Stimulated activated CD8-positive, alpha-beta memory T cell treated with anti-CD3 and anti-CD28 coated beads, Interleukin-15, amount 100 ng/mL, for 24 hours (primary cell): ENCODE data around the gene PGGT1B.

Experiments
- DNase-seq: peaks from one replicate; pipeline ENCODE4 v3.0.0-alpha.2; 2020; ENCODE audit warnings: low read depth

PGGT1B gene

DNA sequence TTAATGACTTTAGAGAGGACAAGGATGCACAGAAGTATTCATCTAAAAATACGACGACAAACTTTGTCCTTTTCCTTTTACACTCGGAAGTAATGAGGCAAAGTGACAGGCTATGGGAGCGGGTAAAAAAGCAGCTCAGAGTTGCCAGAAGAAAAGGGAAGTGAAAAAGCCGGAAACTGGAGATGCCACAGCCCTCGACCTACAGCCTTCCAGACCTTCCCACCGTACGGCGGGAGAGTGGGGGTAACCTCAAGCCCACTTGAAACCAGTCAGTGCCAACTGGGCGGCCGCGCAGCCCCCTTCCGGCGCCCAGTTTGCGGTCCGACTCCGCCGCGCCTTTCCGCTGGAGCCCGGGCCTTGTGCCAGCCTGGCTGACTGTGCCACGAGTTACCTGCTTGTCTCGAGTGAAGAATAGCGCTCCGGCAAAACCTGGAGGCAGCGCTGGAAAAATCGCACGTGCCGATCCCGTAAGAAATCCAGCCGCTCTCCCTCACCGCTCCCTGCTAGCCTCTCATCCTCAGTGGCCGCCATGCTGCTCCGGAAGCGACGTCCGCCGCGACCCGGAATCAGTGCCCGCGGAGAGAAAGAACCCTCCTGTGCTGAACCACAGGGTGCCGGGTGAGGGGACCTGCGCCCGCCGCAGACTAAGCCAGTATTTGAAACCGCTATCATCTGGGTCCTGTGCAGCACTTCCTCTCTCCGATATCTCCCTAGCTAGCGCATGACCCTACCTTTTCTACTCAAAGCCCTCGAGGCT lies at the start of gene PGGT1B:
Gene PGGT1B (minus strand): TSS at position 557 of the 757 bp plus-strand sequence. CDS start 26 bp downstream, at position 531.
- peak; percentile 43 for DNase-seq

DNA sequence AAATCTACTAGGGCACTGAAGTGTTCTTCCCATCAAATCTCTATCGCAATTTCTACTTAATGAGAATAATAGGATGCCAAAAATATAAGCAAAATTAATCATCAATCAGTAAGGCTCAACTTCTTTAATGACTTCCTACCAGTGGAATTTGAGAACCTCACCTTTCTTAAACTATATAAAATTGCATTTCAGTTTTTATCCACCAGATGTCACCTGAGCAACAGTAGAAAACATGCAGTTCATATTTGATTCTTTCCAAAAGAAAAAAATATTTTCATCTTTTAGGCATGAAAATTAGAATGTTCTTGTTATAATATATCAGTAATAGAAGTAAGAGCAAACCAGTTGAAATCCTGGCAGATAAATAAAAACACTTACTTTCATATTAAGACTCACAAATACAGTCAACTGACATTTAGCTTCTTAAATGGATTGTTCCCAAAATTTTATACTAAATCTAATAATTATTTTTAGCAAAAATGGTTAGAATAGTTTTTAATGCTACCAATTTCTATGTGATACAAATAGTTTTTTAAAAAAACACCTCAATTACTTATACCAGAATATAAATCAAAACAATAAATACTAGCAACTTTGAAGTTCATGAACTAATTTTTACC lies 47.2 kb upstream of the PGGT1B start:
- DNase-seq, result no peak

DNA sequence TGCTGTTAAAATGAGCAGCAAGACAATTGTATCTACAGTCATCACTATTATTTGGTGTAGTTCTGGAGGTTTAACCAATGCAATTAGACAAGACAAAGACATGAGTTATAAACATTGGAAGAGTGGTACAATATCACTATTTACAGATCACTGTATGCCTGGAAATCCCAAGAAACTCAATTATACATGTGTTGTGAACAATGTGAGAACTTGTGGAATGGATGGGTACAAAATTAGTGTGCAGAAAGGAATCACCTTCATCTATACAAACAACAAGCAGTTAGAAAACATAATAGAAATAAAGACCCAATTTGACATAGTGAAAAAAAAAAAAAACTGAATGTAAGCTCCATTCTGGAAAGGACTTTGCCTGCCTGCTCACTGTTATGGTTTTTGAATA lies 46.1 kb upstream of the PGGT1B start:
- no peak for DNase-seq

DNA sequence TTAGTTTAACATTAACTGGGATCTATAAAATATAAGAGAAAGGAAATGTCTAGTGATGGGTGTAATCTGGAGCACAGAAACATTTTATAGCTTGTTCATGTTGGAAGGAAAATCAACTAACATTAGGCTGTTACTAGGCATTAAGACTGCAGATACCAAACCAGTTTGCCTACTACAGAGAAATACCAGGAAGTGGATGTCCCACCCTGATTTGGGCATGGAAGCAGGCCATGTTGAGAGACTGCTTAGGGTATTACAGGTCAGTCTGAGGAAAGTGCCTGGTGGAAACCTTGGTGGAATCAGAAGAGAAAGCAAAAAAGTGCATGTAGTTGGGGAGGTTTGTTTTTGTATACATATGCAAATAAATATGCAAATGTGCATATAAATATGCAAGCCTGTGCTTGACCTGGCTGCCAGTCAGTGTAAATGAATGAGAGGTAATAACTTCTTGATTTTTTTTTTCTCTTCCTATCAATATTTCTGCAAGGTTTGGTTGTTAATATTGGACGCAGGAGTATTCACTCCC lies 43.4 kb upstream of the PGGT1B start:
- DNase-seq, result no peak

DNA sequence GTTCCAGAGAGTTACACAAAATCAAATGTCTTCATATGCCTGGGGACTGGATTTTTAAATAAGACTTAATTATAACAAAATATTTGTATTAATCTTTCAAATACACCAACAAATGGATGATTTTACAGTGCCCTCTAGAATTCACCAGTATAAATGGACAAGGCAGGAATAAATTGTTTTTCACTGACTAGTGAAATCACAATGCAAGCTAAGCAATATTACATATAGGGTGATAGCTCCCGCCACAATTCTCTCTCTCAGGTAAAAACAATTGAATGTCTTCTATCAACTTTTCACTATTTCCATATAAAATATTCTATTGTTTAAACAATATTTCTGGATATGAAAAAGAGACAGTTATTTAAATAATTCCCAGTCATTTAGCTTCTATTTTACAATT lies 41.8 kb upstream of the PGGT1B start:
- DNase-seq, result no peak

DNA sequence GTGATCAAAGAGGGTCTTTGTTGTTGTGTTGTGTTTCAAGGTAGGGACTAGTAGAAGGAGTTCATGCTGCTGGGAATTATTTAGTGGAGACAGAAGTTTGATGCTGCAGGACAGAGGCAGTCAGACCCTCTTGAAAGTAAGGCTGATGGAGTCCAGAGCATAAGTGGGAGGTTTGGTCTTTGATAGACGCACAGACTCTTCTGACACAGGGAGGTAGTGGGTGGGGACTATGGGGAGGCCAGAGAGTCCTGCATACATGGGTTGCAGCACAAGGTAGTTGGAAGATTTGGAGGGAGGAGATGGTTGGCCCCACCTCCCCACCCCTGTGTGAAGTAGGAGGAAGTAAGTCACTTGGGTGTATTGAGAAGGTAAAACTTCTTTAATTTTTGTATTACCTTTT lies 36.1 kb upstream of the PGGT1B start:
- DNase-seq, result no peak

DNA sequence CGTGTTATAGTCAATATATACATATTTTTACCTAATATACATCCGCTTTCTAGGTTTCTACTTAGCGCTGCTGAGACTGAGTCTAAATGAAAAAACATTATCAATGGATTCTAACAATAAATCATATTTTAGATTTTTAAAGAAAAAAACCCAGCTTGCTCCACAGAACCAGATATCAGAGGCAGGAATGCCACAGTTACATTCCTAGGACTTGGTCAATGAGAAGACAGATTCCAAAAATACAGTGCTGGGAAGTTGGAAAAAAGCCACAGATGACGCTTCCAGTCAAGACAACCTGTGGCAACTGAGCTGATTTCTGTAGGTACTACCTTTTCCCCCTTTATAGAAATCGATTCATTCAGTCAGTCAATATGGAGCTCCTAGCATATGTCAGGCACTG lies 34.4 kb upstream of the PGGT1B start:
- DNase-seq, result no peak

DNA sequence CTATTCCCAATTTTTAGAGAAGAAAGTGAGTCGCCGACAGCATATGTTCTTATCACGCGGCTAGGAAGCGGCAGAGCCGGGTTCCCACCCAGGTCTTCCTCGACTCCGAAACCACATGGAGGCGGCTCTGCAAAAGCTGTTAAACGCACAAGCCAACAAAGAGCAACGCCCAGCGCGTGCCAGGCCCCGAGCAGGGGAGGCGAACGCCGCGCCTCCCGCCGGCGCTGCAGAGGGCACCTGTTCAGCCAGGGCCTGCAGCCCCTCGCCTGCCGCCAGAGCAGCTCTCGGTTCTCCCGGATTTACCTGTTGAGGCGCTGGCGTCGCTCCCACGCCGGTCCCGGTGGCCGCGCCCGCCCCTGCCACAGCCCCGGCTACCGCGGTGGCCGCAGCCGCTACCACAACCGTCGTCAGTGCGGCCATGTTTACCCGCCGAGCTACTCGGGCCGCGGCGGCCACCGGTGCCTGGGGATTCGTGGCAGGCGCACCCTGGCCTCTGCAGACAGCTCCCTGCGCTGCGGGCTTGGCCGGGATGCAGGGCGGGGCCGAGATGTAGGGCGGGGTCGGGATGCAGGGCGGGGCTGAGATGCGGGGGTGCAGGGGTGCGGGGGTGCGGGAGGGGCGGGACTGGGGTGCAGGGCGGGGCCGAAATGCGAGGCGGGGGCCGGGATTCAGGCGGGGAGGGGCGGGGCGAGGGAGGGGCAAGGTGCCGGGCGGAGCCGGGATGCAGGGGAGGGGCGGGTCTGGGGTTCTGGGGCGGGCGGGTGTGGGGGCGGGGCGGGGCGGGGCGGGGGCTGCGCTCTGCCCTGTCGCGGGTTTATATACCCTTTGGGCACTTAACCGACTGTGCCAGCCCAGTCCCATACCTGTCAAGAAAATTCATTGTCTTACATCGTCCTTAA lies 33.7 kb upstream of the PGGT1B start, which contains the start of gene CCDC112:
Gene CCDC112 (minus strand): TSS at position 531 of the 899 bp plus-strand sequence. CDS start 111 bp downstream, at position 420.
- peak; percentile 66 for DNase-seq

DNA sequence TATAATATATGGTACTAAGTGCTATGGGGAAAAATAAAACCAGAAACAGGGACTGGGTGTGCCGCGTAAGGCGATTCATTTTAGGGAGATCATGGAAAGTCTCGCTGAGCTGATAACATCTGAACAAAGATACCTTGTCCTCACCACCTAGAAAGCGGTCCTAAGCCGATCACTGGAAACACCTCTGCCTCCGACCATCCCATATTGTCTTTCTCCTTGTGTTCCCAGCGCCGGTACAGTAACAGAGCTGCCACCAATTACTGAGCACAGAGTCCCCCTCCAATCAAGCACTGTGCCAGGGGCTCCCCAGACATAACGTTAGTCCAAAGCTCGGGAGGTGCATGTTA lies 33.1 kb upstream of the PGGT1B start:
- no peak for DNase-seq

DNA sequence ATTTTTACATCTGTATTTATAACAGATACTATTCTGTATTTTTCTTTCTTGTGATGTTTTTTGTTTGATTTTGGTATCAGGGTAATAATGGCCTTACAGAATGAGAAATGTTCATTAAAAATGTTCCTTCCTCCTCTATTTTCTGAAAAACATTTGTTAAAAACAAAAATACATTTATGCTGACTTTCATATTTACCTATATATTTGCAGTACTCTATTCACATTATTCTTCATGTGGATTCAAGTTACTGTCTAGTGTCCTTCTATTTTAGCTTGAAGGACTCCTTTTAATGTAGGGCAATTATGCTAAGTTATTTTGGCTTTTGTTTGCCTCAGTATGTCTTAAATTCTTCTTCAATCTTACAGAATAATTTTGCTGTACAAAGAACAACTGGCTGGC lies 28.7 kb upstream of the PGGT1B start:
- DNase-seq, result no peak

DNA sequence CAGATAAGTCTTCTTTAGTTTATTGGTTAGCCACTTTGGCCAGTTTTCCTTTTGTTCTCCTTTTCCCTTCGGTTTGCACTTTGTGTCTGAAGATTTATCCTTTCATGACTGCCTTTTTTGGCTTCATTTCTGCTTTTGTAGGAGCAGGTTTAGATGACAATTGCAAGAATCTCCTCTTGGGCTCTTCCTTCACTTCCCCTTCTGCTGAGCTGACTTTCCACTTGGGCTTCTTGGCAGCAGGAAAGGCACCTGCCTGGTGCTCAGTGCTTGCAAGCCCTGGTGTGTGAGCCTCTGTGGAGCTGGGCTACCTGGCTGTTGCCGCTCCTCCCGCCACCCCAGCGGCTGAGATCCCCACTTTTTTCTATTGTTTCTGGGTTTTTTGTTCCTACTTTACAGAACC lies 26.4 kb upstream of the PGGT1B start:
- DNase-seq, result no peak

DNA sequence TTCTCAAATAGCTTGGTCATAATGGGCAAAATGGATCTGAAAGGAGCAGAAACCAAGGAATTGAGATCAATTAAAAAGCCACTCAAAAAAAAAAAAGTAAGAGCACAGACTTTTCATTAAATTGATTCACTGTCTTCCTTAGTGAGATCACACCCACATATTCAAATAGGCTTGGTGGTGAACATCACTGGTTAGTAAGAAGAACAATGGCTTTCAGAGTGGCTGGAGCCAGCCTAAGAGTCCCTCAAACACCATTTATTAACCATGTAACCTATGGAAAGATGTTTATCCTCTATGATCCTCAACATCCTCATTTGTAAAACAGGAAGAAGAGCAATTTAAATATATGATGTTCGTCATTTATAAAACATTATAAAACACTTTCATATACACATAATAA lies 21.3 kb upstream of the PGGT1B start:
- DNase-seq, result no peak

DNA sequence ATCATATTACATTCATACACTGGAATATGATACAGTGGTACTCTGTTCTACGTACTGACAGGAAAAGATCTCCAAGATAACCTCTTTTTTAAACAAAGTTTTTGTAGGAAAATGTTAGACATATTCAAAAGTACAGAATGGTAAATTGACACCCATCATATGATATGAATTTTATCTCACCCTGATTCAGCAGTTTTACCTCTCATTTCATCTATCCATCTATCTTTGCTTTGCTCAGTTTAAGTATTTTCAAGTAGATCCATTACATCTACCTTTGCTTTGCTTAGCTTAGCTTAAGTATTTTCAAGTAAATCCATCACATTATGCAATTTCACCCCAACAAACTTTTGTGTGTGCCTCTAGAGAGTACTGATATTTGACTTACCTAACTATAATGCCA lies 19.5 kb upstream of the PGGT1B start:
- no peak for DNase-seq

DNA sequence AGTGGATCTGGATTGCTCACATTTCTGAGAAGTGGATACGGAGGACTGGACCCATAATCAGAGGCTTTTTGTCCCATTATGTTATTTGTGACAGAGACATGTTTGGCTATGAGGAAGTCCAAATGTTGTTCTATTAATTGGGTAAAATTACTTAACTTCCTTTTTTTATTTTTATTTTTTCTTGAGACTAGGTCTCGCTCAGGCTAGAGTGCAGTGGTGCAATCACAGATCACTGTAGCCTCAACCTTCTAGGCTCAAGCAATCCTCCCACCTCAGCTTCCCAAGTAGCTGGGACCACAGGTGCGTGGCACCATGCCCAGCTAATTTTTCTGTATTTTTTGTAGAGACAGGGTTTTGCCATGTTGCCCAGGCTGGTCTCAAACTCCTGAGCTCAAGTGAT lies 11.9 kb upstream of the PGGT1B start:
- no peak for DNase-seq

DNA sequence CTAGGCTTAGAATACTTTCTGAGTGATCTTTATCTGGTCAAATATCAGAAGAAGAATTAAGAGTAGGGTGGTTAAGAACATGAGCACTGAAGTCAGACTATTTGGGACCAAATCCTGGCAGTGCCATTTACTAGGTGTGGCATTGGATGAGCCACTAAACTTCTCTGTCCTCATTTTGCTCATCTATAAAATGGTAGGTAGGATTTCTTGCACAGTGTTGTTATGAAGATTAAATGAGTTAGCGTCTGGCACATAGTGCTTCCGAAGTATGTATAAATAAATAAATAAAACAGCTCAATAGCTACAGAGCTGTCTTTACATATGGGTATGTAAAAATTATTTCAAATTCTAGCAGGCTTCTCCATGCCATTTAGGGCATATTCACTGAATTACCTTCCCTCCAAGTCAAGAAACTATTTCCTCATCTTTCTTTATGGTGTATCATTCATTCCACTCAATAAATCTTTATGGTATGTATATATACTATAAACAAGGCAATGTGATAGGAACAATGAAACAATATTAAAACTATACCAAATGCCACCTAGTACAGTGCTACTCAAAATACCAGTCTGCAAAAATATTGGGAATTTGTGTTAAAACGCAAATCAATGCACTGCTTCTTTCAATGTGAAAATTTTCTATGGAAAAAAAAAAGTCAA lies 9.8 kb upstream of the PGGT1B start:
- DNase-seq, result no peak

DNA sequence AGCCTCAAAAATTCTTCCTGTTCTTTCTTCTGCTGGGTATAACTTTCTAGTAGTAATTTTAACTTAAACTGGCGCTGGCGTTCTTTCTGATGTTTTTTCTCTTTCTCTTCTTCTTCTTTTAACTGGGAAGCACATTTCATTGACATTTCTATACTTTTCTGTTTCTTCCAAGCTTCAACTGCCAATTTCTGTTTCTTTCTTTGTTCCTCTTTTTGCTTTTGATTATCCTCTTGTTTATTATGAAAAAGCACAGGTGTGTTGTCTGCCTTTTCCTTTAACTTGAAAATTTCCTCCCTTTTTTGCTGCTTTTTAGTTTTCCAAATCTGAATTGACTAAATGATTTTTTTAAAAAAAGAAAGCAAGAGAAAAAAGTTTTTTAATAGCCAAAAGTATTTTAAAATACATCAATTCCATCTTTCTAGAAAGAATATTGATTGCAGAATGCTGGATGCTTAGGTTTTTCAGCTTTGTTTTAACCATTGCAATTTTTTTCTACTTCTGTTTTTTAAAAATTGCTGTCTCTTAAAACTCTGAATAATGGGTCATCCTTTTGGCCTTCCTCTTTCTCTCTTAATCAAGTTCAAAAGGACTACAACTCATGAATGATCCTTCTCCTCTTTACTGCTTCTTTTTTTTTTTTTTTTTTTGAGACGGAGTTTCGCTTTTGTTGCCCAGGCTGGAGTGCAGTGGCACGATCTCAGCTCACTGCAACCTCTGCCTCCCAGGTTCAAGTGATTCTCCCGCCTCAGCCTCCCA lies 8.8 kb upstream of the PGGT1B start:
- no peak for DNase-seq

DNA sequence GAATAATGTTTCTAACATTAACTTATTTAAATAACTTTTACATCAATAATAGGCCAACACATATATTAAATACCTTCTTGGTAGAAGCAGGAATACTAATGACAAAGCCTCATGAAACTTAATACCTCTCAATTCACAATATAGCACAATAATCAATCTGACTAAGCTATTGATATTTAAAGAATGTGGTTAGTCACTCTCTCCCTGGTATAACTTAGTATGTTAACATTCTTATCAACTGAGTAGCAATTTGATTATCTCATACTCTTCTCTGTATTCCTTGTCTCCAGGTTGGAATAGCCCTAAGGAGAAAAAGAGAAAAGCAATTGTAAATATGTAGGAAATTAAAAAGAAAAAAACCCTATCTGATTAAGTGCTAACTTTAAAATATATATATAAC lies 4.9 kb upstream of the PGGT1B start:
- DNase-seq, result no peak

DNA sequence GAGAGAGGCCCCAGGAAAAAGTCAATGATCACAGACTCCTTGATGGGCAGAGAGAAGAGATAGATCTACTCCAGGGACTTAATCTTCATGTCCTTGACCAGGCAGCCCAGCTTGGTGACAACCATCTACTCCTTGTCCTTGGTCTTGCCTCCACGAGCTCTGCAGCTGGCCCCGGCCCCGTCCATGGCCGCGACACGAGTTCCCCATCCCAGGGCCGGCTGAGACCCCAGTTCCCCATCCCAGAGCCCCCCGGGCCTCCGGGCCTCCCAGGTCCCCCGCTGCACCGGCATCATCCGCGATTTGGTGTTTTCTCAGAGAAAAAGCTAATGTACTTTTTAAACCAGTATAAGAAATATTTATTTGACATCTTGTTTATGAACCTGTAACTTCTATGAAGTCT lies 2.5 kb upstream of the PGGT1B start:
- no peak for DNase-seq

DNA sequence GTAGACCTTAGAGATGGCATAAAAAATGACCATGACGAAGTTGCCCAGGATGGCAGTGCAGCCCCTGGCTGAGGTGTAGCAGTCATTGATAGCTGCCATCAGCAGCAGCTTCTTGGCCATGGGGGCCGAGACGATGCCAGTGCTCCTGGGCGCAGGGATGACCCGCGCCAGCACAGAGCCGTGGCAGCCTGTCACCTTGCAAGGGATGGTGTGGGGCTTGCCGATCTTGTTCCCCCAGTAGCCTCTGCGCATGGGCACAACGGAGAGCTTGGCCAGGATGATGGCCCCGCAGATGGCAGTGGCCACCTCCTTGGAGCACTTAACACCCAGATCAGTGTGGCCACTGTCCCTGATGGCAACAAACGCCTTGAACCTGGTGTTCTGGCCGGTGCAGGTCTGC lies 2.1 kb upstream of the PGGT1B start:
- no peak for DNase-seq

DNA sequence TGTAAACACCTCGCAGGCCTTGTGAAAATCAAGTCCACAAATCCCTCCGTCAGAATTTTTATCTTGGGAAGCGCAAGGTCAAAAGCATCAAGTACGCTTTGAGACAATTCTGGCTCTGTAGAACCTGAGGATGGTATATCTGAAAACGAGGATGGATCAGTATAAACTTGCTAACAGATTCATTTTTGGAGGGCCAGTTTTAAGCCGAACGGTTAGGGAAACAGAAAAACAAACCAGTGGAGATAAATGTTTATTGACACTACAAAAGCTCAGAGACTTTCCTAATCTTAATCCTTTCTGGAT lies 352 bp upstream of the PGGT1B start:
- DNase-seq, result no peak

DNA sequence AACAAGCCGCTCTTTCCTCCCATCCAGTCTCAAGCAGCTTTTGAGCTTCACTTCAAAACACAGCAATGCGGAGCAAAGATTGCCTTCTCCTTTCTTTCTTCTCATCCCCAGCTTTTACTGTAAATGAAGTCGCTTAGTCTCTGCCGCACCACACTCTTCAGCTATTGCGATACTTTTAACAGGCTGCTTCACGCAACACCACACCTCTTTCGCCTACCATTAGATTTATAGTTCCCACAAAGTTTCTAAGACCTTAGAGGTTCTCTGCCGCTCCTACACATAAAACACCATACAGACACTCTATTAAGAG lies 711 bp downstream of the PGGT1B start:
- no peak for DNase-seq

DNA sequence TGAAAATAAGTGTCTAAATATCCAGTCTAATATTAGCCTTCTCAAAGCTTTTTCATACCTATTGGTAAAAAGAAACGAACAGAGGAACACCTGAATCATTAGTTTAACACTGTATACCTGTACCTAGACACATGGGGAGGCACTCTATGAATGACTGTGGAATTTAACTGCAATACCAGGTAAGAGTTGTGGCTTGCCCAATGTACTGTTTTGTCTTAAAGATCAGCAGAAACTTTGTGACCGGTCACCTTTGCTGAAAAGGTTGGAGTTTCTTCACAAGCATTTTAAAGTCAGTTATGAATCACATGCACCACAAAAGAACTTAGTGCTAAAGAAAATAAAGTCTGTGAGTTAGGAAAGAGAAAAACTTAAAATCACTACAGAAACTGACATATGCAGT lies 2.4 kb downstream of the PGGT1B start:
- DNase-seq, result no peak
